VCaP (cell line): ENCODE measurements around the gene CAMTA1.

Experiments used
- H3K27ac ChIP-seq: fragments of 450-650 bp; 2 replicates; pipeline ENCODE4 v1.5.1; 2017
- TF ChIP-seq, protein P1 (sequence below): fragments of 450-650 bp; conservative IDR thresholded peaks from 2 replicates; pipeline ENCODE4 v1.5.1; 2017; ENCODE audit warnings: mild to moderate bottlenecking, moderate library complexity

CAMTA1 gene

DNA sequence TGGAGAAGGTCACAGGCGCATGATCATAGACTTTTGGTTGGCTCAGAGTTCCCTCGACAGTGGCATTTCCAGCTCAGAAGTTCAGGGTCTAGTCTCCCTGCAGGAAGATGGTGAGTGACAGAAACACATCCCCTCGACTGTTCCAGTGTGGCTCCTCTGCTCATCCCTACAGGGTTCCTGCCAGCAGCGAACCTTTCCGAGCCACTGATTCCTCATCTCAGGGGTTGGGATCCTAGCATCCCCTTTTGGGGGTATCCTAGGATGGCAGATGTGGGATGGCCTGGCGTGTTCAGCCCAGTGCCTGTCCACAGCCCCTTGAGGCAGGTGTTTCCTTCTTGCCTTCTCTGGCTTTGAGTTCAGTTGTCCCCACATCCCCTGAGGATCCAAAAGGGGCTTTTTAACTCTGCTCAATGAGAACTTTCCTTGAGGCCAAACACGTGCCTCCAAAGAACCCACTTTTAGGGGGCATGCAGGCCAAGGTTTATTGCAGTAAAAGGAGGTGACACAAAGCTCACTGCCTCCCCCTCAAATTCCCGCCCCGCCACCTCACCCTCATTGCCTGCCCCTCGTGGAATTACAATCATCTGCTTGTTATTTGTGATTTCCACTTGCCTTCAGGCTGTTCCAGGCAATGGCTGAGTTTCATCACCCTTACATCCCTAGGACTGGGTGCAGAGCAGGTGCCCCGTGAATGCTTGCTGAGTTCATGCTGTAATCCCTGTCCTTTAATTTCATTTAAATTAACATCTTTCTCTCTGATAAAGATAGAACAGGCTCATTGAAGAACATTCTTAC lies 440.7 kb downstream of the CAMTA1 start:
- H3K27ac ChIP-seq: no peak overlapping the region
- TF ChIP-seq, protein P1, sequence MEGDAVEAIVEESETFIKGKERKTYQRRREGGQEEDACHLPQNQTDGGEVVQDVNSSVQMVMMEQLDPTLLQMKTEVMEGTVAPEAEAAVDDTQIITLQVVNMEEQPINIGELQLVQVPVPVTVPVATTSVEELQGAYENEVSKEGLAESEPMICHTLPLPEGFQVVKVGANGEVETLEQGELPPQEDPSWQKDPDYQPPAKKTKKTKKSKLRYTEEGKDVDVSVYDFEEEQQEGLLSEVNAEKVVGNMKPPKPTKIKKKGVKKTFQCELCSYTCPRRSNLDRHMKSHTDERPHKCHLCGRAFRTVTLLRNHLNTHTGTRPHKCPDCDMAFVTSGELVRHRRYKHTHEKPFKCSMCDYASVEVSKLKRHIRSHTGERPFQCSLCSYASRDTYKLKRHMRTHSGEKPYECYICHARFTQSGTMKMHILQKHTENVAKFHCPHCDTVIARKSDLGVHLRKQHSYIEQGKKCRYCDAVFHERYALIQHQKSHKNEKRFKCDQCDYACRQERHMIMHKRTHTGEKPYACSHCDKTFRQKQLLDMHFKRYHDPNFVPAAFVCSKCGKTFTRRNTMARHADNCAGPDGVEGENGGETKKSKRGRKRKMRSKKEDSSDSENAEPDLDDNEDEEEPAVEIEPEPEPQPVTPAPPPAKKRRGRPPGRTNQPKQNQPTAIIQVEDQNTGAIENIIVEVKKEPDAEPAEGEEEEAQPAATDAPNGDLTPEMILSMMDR: no peak

DNA sequence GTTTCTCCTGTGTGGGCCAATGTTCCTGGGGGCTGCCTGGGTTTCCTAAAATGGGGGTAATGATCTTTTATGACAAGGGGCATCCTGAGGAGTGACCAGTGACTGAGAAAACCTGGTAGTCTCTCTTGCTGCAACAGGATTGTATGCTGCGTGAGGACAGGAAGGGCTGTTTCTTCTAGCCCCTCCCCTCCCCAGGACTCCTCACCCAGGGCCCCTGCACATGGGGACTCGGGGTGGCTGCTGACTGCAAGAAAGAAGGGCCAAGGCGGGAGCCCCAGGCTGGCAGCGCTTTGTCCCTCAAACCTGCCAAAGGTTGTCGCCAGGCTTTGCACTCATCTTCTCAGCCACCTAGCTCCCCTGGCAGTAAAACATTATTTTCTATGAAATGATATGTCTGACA lies 442.4 kb downstream of the CAMTA1 start:
- no peak overlapping the region for H3K27ac ChIP-seq
- TF ChIP-seq, protein P1: no peak

DNA sequence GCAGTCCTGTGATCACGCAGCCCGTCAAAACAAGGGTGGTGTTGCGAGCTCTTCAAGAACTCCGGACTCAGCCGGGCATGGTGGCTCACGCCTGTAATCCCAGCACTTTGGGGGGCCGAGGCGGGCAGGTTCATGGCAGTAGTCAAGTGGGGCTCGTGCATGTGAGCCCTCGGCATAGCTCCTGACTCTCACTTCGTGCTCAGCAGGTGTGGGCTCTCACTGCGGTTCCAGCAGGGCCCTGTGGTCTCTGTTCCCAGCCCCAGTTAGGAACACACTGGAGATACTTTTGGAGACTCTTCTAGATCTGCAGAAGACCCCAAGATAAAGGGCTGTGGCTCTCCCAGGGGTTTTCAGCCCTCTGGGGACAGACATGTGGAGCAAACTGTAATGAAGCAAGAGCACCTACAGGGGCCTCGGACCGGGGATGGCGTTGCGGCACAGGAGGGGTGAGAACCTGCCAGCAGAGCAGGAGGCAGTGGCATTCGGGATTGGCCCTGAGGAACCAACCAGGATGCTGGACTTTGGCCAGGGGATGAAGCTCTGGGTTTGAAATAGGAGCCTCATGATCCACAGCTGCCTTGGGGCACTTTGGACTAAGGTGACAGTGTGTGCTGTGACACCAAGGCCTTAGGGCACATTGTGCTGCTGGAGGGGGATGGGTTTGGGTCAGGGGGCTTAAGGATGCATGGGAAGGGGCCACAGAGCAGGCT lies 443.2 kb downstream of the CAMTA1 start:
- no peak overlapping the region for H3K27ac ChIP-seq
- TF ChIP-seq, protein P1: no peak

DNA sequence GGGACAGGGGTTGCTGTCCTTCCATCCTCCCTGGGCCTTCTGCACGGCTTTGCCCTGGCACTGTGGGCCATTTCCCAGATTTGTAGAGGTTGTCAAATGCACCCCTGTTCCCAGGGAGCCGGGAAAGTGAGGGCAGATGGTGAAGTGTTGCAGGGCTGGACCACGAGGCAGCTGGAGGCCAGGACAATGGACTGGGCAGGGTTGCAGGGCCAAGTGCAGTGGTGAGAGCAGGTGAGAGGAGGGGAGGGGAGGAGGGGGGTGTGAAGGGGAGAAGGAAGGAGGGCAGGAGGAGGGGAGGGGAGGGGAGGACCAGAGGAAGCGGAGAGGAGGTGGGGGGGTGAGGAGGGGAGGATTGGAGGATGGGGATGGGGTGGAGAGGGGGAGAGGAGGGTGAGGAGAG lies 443.9 kb downstream of the CAMTA1 start:
- H3K27ac ChIP-seq: no peak overlapping the region
- TF ChIP-seq, protein P1: no peak

DNA sequence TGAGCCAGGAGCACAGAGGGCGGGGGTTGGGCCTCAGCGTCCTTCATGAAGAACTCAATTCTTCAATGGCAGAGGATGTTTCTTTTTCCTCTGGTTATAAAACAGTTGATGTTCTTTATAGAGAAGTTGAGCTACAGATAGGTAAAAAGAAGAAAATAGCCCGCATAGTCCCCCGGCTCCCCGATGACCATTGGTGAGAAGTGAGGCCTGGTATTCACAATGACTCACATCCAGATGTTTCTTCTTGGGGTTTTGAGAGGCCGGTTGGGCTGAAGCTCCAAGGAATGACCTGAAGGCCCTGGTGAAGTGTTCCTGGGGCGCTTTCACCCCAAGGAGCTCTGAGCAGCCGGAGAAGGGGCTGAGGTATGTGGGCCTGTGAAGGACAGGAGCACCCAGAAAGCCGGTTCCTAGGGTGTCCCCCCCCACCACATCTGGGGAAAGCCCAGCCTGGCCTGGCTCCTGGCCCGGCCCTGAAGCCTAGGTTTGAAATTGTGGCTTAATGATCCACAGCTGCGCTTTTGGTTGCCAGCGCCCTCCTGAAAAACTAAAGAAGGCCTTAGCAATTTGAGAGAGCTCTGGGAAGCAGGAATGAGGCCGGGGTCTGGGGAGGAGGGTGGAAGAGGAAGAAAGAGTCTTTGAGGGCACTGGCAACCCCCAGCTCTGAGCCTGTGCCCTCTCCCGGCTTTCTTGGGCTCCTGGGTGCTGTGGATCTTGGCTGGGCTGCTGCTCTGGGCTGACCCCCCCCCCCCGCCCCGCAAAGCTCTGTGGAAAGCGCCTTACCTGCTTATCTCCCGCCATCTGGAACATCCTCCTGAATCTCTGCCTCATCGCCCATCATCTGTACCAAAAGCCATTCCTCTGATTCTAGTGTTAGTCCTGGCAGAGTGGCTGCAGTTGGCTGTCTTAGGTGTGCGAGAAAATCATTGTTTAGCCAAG lies 444.7 kb downstream of the CAMTA1 start:
- H3K27ac ChIP-seq: no peak overlapping the region
- TF ChIP-seq, protein P1: no peak

DNA sequence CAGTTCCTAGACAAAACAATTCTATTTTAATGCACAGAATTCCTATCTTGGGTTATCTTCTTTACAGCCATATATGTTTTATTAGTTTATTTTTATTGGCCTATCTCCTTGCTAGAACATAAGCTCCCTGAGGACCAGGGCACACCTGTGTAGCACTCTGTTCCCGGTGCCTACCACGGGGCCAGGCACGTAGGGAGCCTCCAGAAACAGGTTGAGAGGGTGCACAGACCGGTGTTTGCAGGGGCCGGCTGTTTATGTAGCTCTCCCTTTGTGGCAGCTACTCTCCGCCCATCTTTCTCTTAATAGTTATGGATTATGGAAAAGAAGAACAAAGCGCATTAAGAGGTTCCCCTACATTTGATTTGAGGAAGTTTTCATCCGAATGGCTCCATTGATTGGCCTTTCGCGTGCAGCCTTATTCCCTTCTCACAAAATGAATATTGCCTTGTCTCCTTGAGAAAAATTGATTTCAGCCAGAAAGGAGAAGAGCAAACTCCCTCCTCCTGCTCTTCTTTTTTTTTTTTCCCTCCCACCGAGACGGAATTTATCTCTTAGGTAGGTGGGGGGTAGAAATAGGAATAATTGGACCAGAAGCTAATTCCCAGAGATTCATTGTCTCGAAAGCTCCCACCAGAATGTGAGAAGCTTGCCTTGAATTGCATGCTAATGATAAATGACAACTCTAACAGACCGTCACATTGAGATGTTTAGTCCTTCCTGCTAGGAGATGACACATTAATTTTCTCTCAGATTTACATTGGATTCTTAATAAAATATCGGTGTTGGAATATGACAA lies 447.4 kb downstream of the CAMTA1 start:
- TF ChIP-seq, protein P1: no peak
- no peak overlapping the region for H3K27ac ChIP-seq
